Measurements from ENCODE around the gene SLC11A1. TPM values are rescaled to one million over a fixed set of nuclear protein-coding genes. Genes with fewer than 3 reads are reported as not detected.

The SLC11A1 gene
- total RNA-seq, 1 donor from 2014 or later: 5.4 TPM

- DNase-seq (ENCODE audit: missing footprints) (peak; percentile 97), ATAC-seq (peak; percentile 70)
- intact Hi-C loops (cut with DNase I): loop anchor here (5.0 kb wide), 1 partner anchor 127 kb away; the partner anchor contains the start of genes AAMP and PNKD
Measured at GRCh38 chr2:218399391-218400166, 17.5 kb downstream of the SLC11A1 start, which contains the start of gene CTDSP1. Gene CTDSP1 (plus strand): TSS chr2:218399868. CDS start chr2:218400091, 223 bp downstream.

DNA sequence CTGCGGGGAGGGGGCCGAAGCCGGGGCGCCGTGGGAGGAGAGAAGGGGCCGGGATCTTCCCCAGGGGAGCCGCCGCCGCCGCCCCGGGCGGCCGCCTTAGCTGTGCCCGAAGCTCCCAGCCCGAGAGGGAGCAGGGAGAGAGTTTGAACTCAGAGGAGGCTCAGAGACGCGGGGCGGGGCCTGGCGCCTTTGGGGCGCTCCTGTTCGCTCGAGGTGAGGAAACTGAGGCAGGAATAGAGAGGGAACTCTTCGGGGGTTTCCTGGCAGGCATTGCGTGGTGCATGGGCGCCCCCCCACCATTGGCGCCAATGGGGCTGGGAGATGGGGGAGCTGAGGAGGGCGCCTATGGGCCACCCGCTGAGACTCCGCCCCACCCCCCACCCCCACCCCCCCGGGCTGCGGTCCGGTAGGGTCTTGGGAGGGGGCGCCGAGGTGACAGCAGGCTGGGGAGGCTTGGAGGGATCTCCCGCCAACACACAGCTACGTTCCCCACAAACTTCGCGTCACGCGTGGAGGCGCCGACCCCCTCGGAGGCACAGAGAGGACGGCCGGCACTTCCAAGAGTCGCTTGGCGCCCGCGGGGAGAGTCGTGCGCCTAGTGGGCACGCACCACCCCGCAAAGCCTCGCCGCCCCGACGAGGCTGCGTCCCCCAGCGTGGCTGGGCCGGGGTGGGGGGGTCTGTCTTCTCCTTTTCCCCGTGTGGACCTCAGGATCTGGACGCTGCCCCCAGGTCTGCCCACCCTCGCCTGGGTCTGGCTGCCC, 18.3 kb downstream of the SLC11A1 start:
- intact Hi-C loops (cut with DNase I): no loop called here
- DNase-seq (ENCODE audit: missing footprints): peak; percentile 79
- no peak for ATAC-seq

GRCh38 chr2:218400930-218401881, 19.1 kb downstream of the SLC11A1 start:
- intact Hi-C loops (cut with DNase I): no loop called here
- DNase-seq (ENCODE audit: missing footprints): no peak
- ATAC-seq: no peak

DNA sequence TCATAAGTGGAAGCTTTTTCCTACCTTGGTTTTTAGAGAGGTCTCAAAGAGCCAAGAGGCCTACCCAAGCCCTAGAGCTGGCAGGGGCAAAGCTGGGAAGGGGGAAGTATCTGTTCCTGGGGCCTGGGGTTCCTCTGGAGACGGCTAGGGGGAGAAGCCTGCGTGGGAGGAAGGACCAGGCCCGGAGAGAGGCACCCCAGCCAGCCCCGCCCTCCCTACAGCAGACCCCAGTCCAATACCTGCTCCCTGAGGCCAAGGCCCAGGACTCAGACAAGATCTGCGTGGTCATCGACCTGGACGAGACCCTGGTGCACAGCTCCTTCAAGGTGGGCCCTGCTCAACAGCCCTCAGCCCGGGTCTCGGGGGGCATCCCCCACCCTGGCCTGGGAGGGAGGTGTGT, 19.8 kb downstream of the SLC11A1 start:
- intact Hi-C loops (cut with DNase I): no loop called here
- DNase-seq (ENCODE audit: missing footprints) (peak; percentile 47), ATAC-seq (no peak)

- DNase-seq (ENCODE audit: missing footprints): no peak
- intact Hi-C loops (cut with DNase I): no loop called here
- no peak for ATAC-seq
Measured at GRCh38 chr2:218402491-218402901, 20.4 kb downstream of the SLC11A1 start.

GRCh38 chr2:218402911-218403411, 20.9 kb downstream of the SLC11A1 start:
- no peak for ATAC-seq

DNA sequence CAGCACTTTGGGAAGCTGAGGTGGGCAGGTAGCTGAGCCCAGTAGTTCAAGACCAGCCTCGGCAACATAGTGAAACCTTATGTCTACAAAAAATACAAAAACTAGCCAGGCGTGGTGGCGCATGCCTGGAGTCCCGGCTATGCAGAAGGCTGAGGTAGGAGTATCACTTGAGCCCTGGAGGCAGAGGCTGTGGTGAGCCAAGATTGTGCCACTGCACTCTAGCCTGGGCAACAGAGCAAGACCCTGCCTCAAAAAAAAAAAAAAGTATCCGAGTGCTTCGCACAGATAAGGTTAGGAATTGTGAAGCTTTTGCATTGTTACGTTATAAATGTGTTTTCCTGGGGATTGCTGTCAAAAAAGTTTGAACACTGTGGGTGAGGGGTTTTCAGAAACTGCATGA, 21.7 kb downstream of the SLC11A1 start:
- ATAC-seq: no peak
- peak; percentile 7 for DNase-seq (ENCODE audit: missing footprints)
- intact Hi-C loops (cut with DNase I): no loop called here

More at GRCh38 chr2:218402911-218403411, 20.9 kb downstream of the SLC11A1 start:
- intact Hi-C loops (cut with DNase I): no loop called here
- DNase-seq (ENCODE audit: missing footprints): peak; percentile 55

DNA sequence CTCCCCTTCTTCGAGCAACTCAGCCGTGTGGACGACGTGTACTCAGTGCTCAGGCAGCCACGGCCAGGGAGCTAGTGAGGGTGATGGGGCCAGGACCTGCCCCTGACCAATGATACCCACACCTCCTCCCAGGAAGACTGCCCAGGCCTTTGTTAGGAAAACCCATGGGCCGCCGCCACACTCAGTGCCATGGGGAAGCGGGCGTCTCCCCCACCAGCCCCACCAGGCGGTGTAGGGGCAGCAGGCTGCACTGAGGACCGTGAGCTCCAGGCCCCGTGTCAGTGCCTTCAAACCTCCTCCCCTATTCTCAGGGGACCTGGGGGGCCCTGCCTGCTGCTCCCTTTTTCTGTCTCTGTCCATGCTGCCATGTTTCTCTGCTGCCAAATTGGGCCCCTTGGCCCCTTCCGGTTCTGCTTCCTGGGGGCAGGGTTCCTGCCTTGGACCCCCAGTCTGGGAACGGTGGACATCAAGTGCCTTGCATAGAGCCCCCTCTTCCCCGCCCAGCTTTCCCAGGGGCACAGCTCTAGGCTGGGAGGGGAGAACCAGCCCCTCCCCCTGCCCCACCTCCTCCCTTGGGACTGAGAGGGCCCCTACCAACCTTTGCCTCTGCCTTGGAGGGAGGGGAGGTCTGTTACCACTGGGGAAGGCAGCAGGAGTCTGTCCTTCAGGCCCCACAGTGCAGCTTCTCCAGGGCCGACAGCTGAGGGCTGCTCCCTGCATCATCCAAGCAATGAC, 22.4 kb downstream of the SLC11A1 start:
- ATAC-seq: no peak
- peak; percentile 71 for DNase-seq (ENCODE audit: missing footprints)
- intact Hi-C loops (cut with DNase I): loop anchor here (5.0 kb wide), 2 partner anchors 63 to 253 kb away; partner anchors contain the start of genes BCS1L and ZNF142

- no peak for DNase-seq (ENCODE audit: missing footprints)
- ATAC-seq: peak; percentile 0
- intact Hi-C loops (cut with DNase I): loop anchor here (5.0 kb wide), 2 partner anchors 62 to 252 kb away; partner anchors contain the start of genes BCS1L and ZNF142
Measured at GRCh38 chr2:218405086-218405745, 23.1 kb downstream of the SLC11A1 start.

GRCh38 chr2:218405746-218406208, 23.7 kb downstream of the SLC11A1 start:
- ATAC-seq: no peak
- DNase-seq (ENCODE audit: missing footprints): peak; percentile 72
- intact Hi-C loops (cut with DNase I): loop anchor here (2.0 to 5.0 kb wide), 3 partner anchors 62 to 252 kb away; partner anchors contain the start of genes BCS1L, CNOT9, USP37 and ZNF142

DNA sequence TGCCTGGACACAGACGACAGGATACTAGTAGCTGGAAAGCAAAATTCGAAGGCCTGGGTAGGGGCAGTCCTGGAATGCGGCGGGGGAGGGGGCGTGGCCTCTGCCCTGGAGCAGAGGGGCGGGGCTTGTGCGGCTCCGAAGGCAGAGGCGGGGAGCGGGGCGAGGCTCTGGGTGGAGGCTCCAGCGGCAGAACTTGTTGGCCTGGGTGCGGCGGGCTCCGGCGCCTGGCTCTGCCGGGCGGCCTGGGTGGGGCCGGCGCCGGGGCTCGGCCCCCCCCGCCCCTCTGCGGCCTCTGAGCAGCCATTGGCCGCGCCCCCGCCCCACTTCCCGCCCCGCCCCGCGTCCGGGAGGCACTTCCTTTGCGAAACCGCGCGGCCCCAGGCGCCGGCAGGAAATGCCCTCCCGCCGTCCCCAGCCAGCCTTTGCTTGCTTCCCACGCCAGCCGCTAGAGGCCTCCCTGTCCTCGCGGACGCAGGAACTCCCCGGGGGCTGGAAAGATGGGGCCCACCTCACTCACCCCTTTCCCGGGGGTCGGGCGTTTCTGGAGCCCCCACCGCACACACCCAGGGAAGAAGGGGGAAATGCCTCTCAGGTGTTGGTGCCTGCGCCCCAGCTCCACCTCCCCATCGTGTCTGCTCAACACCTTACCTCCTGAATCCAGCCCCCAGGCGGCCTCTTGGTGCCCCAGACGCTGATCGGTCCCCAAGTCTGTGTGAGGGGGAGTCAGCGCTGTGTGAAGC, 24.3 kb downstream of the SLC11A1 start:
- intact Hi-C loops (cut with DNase I): loop anchor here (2.0 to 5.0 kb wide), 3 partner anchors 61 to 251 kb away; partner anchors contain the start of genes BCS1L, CNOT9, USP37 and ZNF142
- DNase-seq (ENCODE audit: missing footprints): peak; percentile 98
- ATAC-seq: peak; percentile 88

DNA sequence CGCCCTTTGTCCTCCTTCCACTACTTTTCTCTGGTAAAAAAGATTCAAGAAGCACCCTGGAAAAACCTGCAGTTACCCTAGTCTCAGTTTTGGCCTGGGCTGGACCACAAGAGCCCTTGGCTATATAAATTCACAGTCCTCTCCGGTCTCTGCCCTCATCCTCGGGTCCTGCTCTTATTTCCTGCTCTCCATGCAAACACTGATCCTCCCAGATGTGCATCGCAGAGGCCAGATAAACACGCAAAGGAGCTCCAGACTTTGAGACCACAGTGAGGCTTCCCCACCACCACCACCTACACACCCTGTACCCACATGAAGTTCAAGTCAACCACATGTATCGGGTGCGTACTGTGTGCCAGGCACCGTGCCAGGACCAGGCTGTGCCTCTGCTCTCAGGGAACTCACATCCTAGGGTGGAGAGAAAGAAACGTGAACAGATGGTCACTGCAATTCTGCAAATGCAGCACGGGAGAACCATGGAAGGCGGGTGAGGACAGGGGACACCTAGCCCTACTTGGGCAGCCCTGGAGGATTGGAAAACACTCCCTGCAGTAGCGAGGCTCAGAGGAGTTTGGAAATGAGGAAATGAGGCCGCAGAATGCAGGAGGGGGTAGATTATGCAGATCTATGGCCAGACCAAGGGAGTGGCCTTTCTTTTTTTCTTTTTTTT, 25.0 kb downstream of the SLC11A1 start:
- ATAC-seq (peak; percentile 10), DNase-seq (ENCODE audit: missing footprints) (peak; percentile 88)
- intact Hi-C loops (cut with DNase I): loop anchor here (2.0 to 5.0 kb wide), 3 partner anchors 60 to 250 kb away; partner anchors contain the start of genes BCS1L, CNOT9, USP37 and ZNF142

GRCh38 chr2:218407717-218408116, 25.6 kb downstream of the SLC11A1 start:
- no peak for DNase-seq (ENCODE audit: missing footprints)
- ATAC-seq: no peak
- intact Hi-C loops (cut with DNase I): loop anchor here (2.0 to 5.0 kb wide), 3 partner anchors 60 to 250 kb away; partner anchors contain the start of genes BCS1L, CNOT9, USP37 and ZNF142

DNA sequence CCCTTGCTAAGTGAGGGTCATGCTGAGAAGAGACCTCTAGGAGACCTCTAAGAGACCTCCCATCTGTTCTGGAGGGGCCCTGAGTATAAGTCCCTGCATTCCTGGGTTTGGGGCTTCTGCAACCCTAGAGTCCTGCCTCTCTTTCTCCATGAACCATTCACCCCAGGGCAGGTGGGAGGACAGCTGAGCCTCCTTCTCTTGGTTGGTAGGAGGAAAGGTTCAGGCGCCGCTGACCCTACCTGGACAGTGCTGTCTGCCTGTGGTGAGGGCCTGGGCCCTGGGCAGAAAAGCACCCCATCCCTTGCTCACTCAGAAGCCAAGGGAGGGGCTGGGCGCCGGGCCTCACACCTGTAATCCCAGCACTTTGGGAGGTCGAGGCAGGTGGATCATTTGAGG, 36.2 kb downstream of the SLC11A1 start:
- intact Hi-C loops (cut with DNase I): no loop called here
- ATAC-seq: no peak
- DNase-seq (ENCODE audit: missing footprints): peak; percentile 54

DNA sequence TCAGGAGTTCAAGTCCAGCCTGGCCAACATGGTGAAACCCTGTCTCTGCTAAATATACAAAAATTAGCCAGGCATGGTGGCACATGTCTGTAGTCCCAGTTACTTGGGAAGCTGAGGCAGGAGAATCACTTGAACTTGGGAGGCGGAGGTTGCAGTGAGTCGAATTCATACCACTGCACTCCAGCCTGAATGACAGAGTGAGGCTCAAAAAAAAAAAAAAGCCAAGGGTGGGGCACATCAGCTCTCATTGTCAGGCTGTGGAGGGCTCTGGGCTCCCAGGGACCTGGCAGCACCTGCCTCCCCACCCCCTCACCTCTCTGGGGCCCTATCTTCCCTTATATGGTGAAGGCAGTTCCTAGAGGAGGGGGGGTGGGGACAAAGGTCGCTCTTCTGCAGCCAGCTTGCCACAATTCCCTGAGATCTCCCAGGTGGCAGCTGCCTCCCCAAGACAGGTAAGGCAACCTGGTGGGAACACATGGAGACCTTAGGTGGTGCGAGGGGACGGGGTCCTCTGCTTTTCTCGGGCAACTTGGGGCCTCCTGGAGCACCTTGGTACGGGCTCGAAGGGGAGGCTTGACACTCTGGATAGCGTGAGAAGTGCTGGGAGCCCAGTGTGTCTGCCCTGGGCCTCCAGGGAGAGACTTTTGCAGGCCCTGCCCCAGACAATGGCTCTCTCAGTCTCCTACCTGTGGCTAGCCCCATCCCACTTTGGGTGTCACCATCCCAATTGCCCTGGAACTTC, 36.8 kb downstream of the SLC11A1 start, which contains the start of gene VIL1:
VIL1 (plus strand) TSS at position 407 of the 742 bp plus-strand sequence. CDS start 4,656 bp downstream, outside the sequence.
- ATAC-seq: no peak
- intact Hi-C loops (cut with DNase I): no loop called here
- DNase-seq (ENCODE audit: missing footprints): peak; percentile 34
